A549 treated with CpdA at 1 μM for 4 hours (cell line): ENCODE data around the gene PGBD4. TPM values are rescaled to one million over a fixed set of nuclear protein-coding genes. Genes with fewer than 3 reads are reported as not detected.

Experiments
- total RNA-seq: library from RNA; stranded (reverse); fragments of 200-300 nt; extraction: Qiagen RNA extraction; gene quantifications from 5 replicates; pipeline ENCODE4 v1.2.3, GENCODE V29; 2022; ENCODE audit warnings: low read depth

The PGBD4 gene
- total RNA-seq: 1.1 to 1.6 TPM (median 1.4 TPM) in 5 replicates

GRCh38 chr15:34101366-34102174 lies at the start of gene PGBD4, which contains the start of gene EMC7:
PGBD4 (plus strand) TSS chr15:34102083; CDS start chr15:34102532, 449 bp downstream.
EMC7 (minus strand) TSS chr15:34101862; CDS start chr15:34101839, 23 bp downstream.

Other genes with a start within 250 kb of the PGBD4 start
- gene CHRM5, start 133.6 kb upstream of the PGBD4 start, total RNA-seq: 0.01 to 0.02 TPM in 2 of 5 replicates, not detected in the others
- gene AVEN, start 62.9 kb upstream of the PGBD4 start, total RNA-seq: 20.7 to 25.9 TPM (median 24.3 TPM) in 5 replicates
- 121 to 155 TPM (median 147 TPM) in 5 replicates for gene EMC7, start 221 bp upstream of the PGBD4 start, total RNA-seq
- gene KATNBL1, start 108.0 kb downstream of the PGBD4 start, total RNA-seq: 30.8 to 40.7 TPM (median 35.1 TPM) in 5 replicates
- 194 to 216 TPM (median 207 TPM) in 5 replicates for gene EMC4, start 122.9 kb downstream of the PGBD4 start, total RNA-seq
- gene SLC12A6, start 235.7 kb downstream of the PGBD4 start, total RNA-seq: 4.5 to 8.9 TPM (median 7.1 TPM) in 5 replicates
- 552 to 613 TPM (median 573 TPM) in 5 replicates for gene NOP10, start 241.1 kb downstream of the PGBD4 start, total RNA-seq
- gene NUTM1, start 241.2 kb downstream of the PGBD4 start, total RNA-seq: not detected in 5 replicates